Measurements from ENCODE around the gene IL5.
A peak's percentile ranks its signal among the peaks of the same experiment; 100 is the strongest.
"Not testable (repeated sequence)": the region's sequence is repeated elsewhere in the genome, so short reads cannot be mapped to it uniquely, and the experiment has no call there.

IL5 gene

GRCh38 chr5:132526290-132526973 lies 16.9 kb downstream of the IL5 start:
- H2AFZ ChIP-seq (ENCODE audit: low read depth, low read length): peak overlapping the region; percentile 62; the same call in 1 of the 2 replicates
- H3K27me3 ChIP-seq (ENCODE audit: low read depth, low read length): 0 out of 2 replicates have a peak, but pooled peaks cover 2% of the 10 kb centered on the region
- no peak for TF ChIP-seq EZH2phosphoT487 (IDR thresholded peaks at IDR 0.05; ENCODE audit: low read depth)
- TF ChIP-seq, protein P1, sequence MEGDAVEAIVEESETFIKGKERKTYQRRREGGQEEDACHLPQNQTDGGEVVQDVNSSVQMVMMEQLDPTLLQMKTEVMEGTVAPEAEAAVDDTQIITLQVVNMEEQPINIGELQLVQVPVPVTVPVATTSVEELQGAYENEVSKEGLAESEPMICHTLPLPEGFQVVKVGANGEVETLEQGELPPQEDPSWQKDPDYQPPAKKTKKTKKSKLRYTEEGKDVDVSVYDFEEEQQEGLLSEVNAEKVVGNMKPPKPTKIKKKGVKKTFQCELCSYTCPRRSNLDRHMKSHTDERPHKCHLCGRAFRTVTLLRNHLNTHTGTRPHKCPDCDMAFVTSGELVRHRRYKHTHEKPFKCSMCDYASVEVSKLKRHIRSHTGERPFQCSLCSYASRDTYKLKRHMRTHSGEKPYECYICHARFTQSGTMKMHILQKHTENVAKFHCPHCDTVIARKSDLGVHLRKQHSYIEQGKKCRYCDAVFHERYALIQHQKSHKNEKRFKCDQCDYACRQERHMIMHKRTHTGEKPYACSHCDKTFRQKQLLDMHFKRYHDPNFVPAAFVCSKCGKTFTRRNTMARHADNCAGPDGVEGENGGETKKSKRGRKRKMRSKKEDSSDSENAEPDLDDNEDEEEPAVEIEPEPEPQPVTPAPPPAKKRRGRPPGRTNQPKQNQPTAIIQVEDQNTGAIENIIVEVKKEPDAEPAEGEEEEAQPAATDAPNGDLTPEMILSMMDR (IDR thresholded peaks at IDR 0.05; ENCODE audit: low read depth, low read length): peak; percentile 82

GRCh38 chr5:132525299-132525724 lies 18.0 kb downstream of the IL5 start:
- peak overlapping the region; percentile 72 for H3K4me2 ChIP-seq (ENCODE audit: low read length)
- H3K9ac ChIP-seq (ENCODE audit: low read length): peak overlapping the region; percentile 28; the same call in 1 of the 2 replicates
- no peaks in the 10 kb centered on the region for H4K20me1 ChIP-seq (ENCODE audit: insufficient read depth, low read length)
- H3K4me1 ChIP-seq (ENCODE audit: low read length): peaks cover 43% of the 10 kb centered on the region
- H3K79me2 ChIP-seq (ENCODE audit: low read length): no peaks in the 10 kb centered on the region
- TF ChIP-seq, protein P1 (IDR thresholded peaks at IDR 0.05; ENCODE audit: low read depth, low read length): no peak
- no peak for TF ChIP-seq EZH2phosphoT487 (IDR thresholded peaks at IDR 0.05; ENCODE audit: low read depth)
- H3K27me3 ChIP-seq (ENCODE audit: low read depth, low read length): no peaks in the 10 kb centered on the region
- peak overlapping the region; percentile 88 for H3K27ac ChIP-seq (ENCODE audit: low read length)
- peaks cover 7% of the 10 kb centered on the region for H3K36me3 ChIP-seq (replicated peaks; ENCODE audit: low read depth, low read length)
- H3K4me3 ChIP-seq (ENCODE audit: low read length): peak overlapping the region; percentile 43; the same call in 1 of the 2 replicates
- 0 out of 2 replicates have a peak, but pooled peaks cover 16% of the 10 kb centered on the region for H3K9me3 ChIP-seq (ENCODE audit: insufficient read depth, low read length)
- H2AFZ ChIP-seq (ENCODE audit: low read depth, low read length): no peak overlapping the region

More at GRCh38 chr5:132526290-132526973, 16.9 kb downstream of the IL5 start:
- Histone ChIP-seq H4K20me1 (ENCODE audit: insufficient read depth, low read length) (no peaks in the 10 kb centered on the region), H3K9ac (ENCODE audit: low read length) (no peak overlapping the region; the same call in 1 of the 2 replicates), H3K4me3 (ENCODE audit: low read length) (peak overlapping the region; percentile 66), H3K4me1 (ENCODE audit: low read length) (peaks cover 36% of the 10 kb centered on the region), H3K36me3 (replicated peaks; ENCODE audit: low read depth, low read length) (peaks cover 7% of the 10 kb centered on the region), H3K79me2 (ENCODE audit: low read length) (no peaks in the 10 kb centered on the region), H3K9me3 (ENCODE audit: insufficient read depth, low read length) (0 out of 2 replicates have a peak, but pooled peaks cover 13% of the 10 kb centered on the region), H3K4me2 (ENCODE audit: low read length) (peak overlapping the region; percentile 72), H3K27ac (ENCODE audit: low read length) (peak overlapping the region; percentile 88; the same call in 1 of the 2 replicates)

DNA sequence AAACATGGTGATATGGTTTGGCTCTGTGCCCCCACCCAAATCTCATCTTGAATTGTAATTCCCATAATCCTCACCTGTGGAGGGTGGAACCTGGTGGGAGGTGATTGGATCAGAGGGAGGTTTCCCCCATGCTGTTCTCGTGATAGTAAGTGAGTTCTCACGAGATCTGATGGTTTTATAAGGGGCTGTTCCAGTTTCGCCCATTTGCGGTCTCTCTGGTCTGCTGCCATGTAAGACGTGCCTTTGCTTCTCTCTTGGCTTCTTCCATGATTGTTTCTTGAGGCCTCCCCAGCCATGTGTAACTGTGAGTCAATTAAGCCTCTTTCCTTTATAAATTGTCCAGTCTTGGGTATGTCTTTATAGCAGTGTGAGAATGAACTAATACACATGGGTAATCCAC lies 18.4 kb downstream of the IL5 start:
- not testable (repeated sequence) for H3K36me3 ChIP-seq (replicated peaks; ENCODE audit: low read depth, low read length); H3K4me3 ChIP-seq (ENCODE audit: low read length); H2AFZ ChIP-seq (ENCODE audit: low read depth, low read length); H3K27me3 ChIP-seq (ENCODE audit: low read depth, low read length); H4K20me1 ChIP-seq (ENCODE audit: insufficient read depth, low read length); H3K9ac ChIP-seq (ENCODE audit: low read length); H3K79me2 ChIP-seq (ENCODE audit: low read length)
- H3K4me1 ChIP-seq (ENCODE audit: low read length): peaks cover 46% of the 10 kb centered on the region
- 0 out of 2 replicates have a peak, but pooled peaks cover 16% of the 10 kb centered on the region for H3K9me3 ChIP-seq (ENCODE audit: insufficient read depth, low read length)
- peak overlapping the region; percentile 72 for H3K4me2 ChIP-seq (ENCODE audit: low read length)
- peak overlapping the region; percentile 88 for H3K27ac ChIP-seq (ENCODE audit: low read length)

DNA sequence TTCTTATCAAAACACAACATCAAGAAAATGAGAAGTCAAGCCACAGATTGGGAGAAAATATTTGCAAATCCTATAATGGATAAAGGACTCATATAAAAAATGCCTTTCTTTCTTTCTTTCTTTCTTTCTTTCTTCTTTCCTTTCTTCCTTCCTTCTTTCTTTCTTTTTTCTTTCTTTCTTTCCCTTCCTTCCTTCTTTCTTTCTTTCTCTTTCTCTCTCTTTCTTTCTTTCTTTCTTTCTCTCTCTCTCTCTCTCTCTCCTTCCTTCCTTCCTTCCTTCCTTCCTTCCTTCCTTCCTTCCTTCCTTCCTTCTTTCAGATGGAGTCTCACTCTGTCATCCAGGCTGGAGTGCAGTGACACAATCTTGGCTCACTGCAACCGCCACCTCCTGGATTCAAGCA lies 21.3 kb downstream of the IL5 start:
- H4K20me1 ChIP-seq (ENCODE audit: insufficient read depth, low read length); H3K36me3 ChIP-seq (replicated peaks; ENCODE audit: low read depth, low read length): not testable (repeated sequence)

GRCh38 chr5:132513618-132514336 lies 29.5 kb downstream of the IL5 start:
- not testable (repeated sequence) for H3K4me2 ChIP-seq (ENCODE audit: low read length); H3K27me3 ChIP-seq (ENCODE audit: low read depth, low read length); H3K79me2 ChIP-seq (ENCODE audit: low read length); H3K27ac ChIP-seq (ENCODE audit: low read length); H3K9me3 ChIP-seq (ENCODE audit: insufficient read depth, low read length); H3K4me3 ChIP-seq (ENCODE audit: low read length); H3K36me3 ChIP-seq (replicated peaks; ENCODE audit: low read depth, low read length); H3K9ac ChIP-seq (ENCODE audit: low read length); H4K20me1 ChIP-seq (ENCODE audit: insufficient read depth, low read length); H3K4me1 ChIP-seq (ENCODE audit: low read length); H2AFZ ChIP-seq (ENCODE audit: low read depth, low read length)

More for the DNA sequence above, 21.3 kb downstream of the IL5 start:
- Histone ChIP-seq H3K9me3 (ENCODE audit: insufficient read depth, low read length) (0 out of 2 replicates have a peak, but pooled peaks cover 16% of the 10 kb centered on the region), H3K4me1 (ENCODE audit: low read length) (peaks cover 37% of the 10 kb centered on the region)
- not testable (repeated sequence) for H3K9ac ChIP-seq (ENCODE audit: low read length); H2AFZ ChIP-seq (ENCODE audit: low read depth, low read length); H3K79me2 ChIP-seq (ENCODE audit: low read length); H3K4me3 ChIP-seq (ENCODE audit: low read length); H3K4me2 ChIP-seq (ENCODE audit: low read length); H3K27ac ChIP-seq (ENCODE audit: low read length); H3K27me3 ChIP-seq (ENCODE audit: low read depth, low read length)

Data from OCI-LY3 (cell line).